GM23248 (cell line): ENCODE data around the gene IFI27. TPM values are rescaled to one million over a fixed set of nuclear protein-coding genes. Genes with fewer than 3 reads are reported as not detected.
"Not testable (repeated sequence)": the region's sequence is repeated elsewhere in the genome, so short reads cannot be mapped to it uniquely, and the experiment has no call there.

ENCODE experiments used
- DNase-seq: peaks from one replicate; pipeline ENCODE4 v3.0.0-alpha.2; 2015
- H2AFZ ChIP-seq: fragments of 200-600 bp; sonication (generic); 2 replicates; pipeline ENCODE4 v1.6.1; 2016; ENCODE audit warnings: antibody characterized with exemption
- H3F3A ChIP-seq: fragments of 200-600 bp; sonication (generic); 2 replicates; pipeline ENCODE4 v1.6.1; 2016; ENCODE audit warnings: mild to moderate bottlenecking, antibody characterized with exemption, mixed run types; ENCODE audit not compliant: insufficient read depth
- H3K27ac ChIP-seq: fragments of 200-600 bp; sonication (generic); 2 replicates; pipeline ENCODE4 v1.5.1; 2016; ENCODE audit warnings: mild to moderate bottlenecking
- H3K27me3 ChIP-seq: fragments of 200-600 bp; sonication (generic); replicated peaks from 2 replicates; pipeline ENCODE4 v1.6.1; 2016; ENCODE audit warnings: mild to moderate bottlenecking; ENCODE audit not compliant: insufficient read depth
- H3K36me3 ChIP-seq: fragments of 200-600 bp; sonication (generic); 2 replicates; pipeline ENCODE4 v1.6.1; 2016; ENCODE audit warnings: low read depth, mild to moderate bottlenecking
- H3K4me1 ChIP-seq: fragments of 200-600 bp; sonication (generic); 2 replicates; pipeline ENCODE4 v1.6.1; 2016; ENCODE audit warnings: mild to moderate bottlenecking; ENCODE audit not compliant: insufficient read depth
- H3K4me2 ChIP-seq: fragments of 200-600 bp; sonication (generic); one replicate; pipeline ENCODE4 v1.6.1; 2016; ENCODE audit warnings: mild to moderate bottlenecking; ENCODE audit not compliant: unreplicated experiment
- H3K4me3 ChIP-seq: fragments of 200-600 bp; sonication (generic); 2 replicates; pipeline ENCODE4 v1.5.1; 2016; ENCODE audit warnings: mild to moderate bottlenecking
- H3K79me2 ChIP-seq: fragments of 200-600 bp; sonication (generic); 2 replicates; pipeline ENCODE4 v1.6.1; 2016; ENCODE audit warnings: mild to moderate bottlenecking; ENCODE audit not compliant: insufficient read depth
- H3K9ac ChIP-seq: fragments of 200-600 bp; sonication (generic); 2 replicates; pipeline ENCODE4 v1.6.1; 2016; ENCODE audit warnings: mild to moderate bottlenecking
- H3K9me2 ChIP-seq: fragments of 200-600 bp; sonication (generic); 2 replicates; pipeline ENCODE4 v1.6.1; 2016; ENCODE audit warnings: mixed run types, mild to moderate bottlenecking, moderate library complexity; ENCODE audit not compliant: insufficient read depth
- H3K9me3 ChIP-seq: fragments of 200-600 bp; sonication (generic); one replicate; pipeline ENCODE4 v1.6.1; 2017; ENCODE audit warnings: low read depth
- H4K20me1 ChIP-seq: fragments of 200-600 bp; sonication (generic); 2 replicates; pipeline ENCODE4 v1.6.0; 2016; ENCODE audit not compliant: insufficient read depth
- EZH2 ChIP-seq: fragments of 200-600 bp; sonication (generic); IDR thresholded peaks from 2 replicates; pipeline ENCODE4 v1.6.1; 2018; ENCODE audit warnings: antibody characterized with exemption, mild to moderate bottlenecking; ENCODE audit not compliant: insufficient read depth, poor library complexity, severe bottlenecking
- EZH2phosphoT487 ChIP-seq: fragments of 200-600 bp; sonication (generic); IDR thresholded peaks from 2 replicates; pipeline ENCODE4 v1.6.1; 2018; ENCODE audit warnings: antibody characterized with exemption, moderate library complexity, mild to moderate bottlenecking, low read depth; ENCODE audit not compliant: insufficient read depth
- WGBS, 2 experiments: methylation state at CpG; one replicate each; pipeline ENCODE4 v1.1.6; 2015 to 2017; ENCODE audit warnings: low lambda C conversion rate in 2 of 2, low coverage in 1 of 2; ENCODE audit errors: missing lambda C conversion rate in 2 of 2; 5-methylcytosine and 5-hydroxymethylcytosine counted together
- in situ Hi-C: fragments of 300-500 bp; cut with MboI; formaldehyde crosslinking; loops from 2 replicates; pipeline ENCODE4 v1.15.0; 2020
- polyA plus RNA-seq: library from polyadenylated mRNA; unstranded; fragments of >200 nt; fragmentation: Nextera tagmentation; extraction: Ambion mirVana; gene quantifications from 2 replicates; pipeline ENCODE4 v1.2.1, GENCODE V29; 2016
- total RNA-seq: library from RNA; depleted of rRNA; stranded (reverse); fragments of >200 nt; shearing (Covaris generic); gene quantifications from 2 replicates; pipeline ENCODE4 v1.2.3, GENCODE V29; 2014

IFI27 gene
- total and polyA plus RNA-seq, 2 experiments from 2014 or later = not detected

DNA sequence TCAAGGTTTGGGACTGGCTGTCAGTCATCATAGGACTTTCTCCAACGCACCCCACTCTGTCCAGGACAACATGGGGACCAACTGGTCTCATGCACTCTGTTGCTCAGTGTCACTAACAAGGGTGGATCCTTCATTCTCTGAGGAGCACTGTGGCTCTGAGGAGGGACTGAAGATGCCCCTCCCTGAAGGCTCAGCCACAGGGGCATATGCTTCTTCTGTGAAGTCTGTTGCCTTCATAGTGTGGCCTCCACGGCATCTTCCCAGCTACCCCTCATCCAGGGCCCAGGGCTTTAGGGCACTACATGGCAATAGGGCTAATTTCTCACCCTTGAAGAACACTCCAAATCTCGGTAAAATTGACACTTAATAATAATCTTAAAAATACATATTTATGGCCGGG is 33.2 kb downstream of the IFI27 start:
- Histone ChIP-seq H3K9ac (no peak overlapping the region), H3K27me3 (no peaks in the 10 kb centered on the region), H3K36me3 (no peaks in the 10 kb centered on the region), H3F3A (no peaks in the 10 kb centered on the region), H3K4me2 (no peak overlapping the region), H3K4me3 (no peak overlapping the region), H3K9me2 (no peaks in the 10 kb centered on the region), H3K27ac (no peak overlapping the region), H3K9me3 (no peaks in the 10 kb centered on the region), H3K79me2 (no peaks in the 10 kb centered on the region), H3K4me1 (no peaks in the 10 kb centered on the region), H2AFZ (no peak overlapping the region), H4K20me1 (no peaks in the 10 kb centered on the region)
- no peak for DNase-seq
- in situ Hi-C loops = loop anchor here (25.0 kb wide), 1 partner anchor 481 kb away; no protein-coding TSS in a partner anchor
- no peak for TF ChIP-seq EZH2phosphoT487
- no peak for TF ChIP-seq EZH2
- 49 to 58% methylated on average over 4 of the region's 4 CpGs for WGBS, 2 experiments

DNA sequence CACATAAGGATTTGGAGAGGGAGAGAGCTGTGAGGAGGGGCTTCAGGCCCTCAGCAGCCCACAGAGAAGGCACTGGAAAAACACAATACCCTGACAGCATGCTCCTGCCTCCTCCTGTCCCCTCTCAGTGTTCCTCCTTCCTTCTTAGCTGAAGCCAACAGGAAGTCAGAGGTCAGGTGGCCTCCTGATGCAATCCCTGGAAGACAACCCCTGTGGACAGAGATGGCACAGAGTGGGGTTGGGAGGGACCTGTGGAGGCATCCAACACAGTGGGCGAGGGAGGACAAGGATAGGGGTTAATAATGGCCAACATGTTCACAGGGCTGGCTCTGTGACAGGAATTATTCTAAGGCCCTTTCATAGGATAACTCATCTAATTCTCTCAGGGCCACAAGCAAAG is 34.2 kb downstream of the IFI27 start:
- Histone ChIP-seq H3K4me1 (no peaks in the 10 kb centered on the region), H4K20me1 (no peaks in the 10 kb centered on the region), H3K9me3 (no peaks in the 10 kb centered on the region), H2AFZ (no peak overlapping the region), H3K79me2 (no peaks in the 10 kb centered on the region), H3K4me3 (no peak overlapping the region), H3K27me3 (peaks cover 1% of the 10 kb centered on the region; the same call in 1 of the 2 replicates), H3K27ac (no peak overlapping the region), H3K36me3 (no peaks in the 10 kb centered on the region), H3K4me2 (no peak overlapping the region), H3K9ac (no peak overlapping the region), H3F3A (no peaks in the 10 kb centered on the region), H3K9me2 (no peaks in the 10 kb centered on the region)
- TF ChIP-seq EZH2 = no peak
- TF ChIP-seq EZH2phosphoT487 = no peak
- in situ Hi-C loops = loop anchor here (25.0 kb wide), 1 partner anchor 482 kb away; no protein-coding TSS in a partner anchor
- no peak for DNase-seq
- 24 to 30% methylated on average over 1 of the region's 1 CpG for WGBS, 2 experiments

DNA sequence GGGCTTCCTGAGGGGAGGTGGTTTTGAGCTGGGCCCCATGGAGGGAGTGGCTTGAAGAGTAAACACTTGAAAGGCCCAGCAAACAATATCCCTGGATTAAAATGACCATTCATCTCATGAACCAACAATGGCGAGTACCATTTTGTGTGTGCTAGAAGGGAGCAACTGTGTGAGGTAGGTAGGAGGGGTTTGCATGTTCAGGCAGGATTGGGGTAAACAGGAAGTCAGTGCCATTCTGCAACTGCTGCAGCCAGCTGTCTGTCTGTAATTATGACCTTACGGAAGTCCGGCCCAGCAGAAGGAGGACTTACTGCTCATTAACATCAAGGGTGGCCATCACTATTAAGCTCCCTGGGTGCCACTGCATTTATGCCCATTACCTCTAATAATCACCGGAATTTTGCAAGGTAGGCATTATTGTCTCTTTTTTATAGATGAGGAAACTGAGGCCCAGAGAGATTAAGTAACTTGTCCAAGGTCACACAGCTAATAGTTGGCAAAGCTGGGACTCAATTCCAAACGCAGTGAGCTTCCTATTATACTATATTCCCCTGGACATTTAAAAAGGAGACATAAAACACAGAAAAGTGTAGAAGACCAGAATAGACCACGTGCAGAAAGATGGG is 35.5 kb downstream of the IFI27 start:
- Histone ChIP-seq H3K36me3 (no peaks in the 10 kb centered on the region), H3K4me2 (no peak overlapping the region), H3K79me2 (no peaks in the 10 kb centered on the region), H2AFZ (no peak overlapping the region), H3K4me1 (no peaks in the 10 kb centered on the region), H3K27me3 (peaks cover 14% of the 10 kb centered on the region), H3K9me2 (no peaks in the 10 kb centered on the region), H3K9ac (no peak overlapping the region), H3K4me3 (no peak overlapping the region), H3K27ac (no peak overlapping the region), H4K20me1 (no peaks in the 10 kb centered on the region), H3F3A (no peaks in the 10 kb centered on the region), H3K9me3 (no peaks in the 10 kb centered on the region)
- TF ChIP-seq EZH2phosphoT487 (no peak), EZH2 (no peak)
- WGBS, 2 experiments = 73 to 76% methylated on average over 6 of the region's 6 CpGs
- DNase-seq = no peak
- in situ Hi-C loops = loop anchor here (25.0 kb wide), 1 partner anchor 484 kb away; no protein-coding TSS in a partner anchor

DNA sequence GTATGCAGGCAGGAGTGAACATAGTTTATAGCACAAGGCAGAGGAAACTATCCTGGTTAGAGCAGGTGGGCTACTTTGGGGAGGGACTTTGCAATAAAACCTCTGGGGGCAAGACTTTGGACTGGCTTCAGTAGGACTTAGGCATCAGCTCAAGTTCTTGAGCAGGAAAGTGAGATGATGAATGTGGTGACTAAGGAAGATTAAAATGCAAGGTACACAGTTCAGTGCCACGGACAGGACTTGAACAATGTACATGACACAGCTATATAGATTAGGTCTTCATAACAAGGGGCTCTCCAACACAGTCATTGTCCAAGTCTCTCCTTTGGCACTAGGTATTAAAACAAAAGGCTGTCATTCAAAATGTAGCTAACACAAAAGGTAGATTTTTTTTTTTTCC is 42.1 kb downstream of the IFI27 start:
- H3K9me2 ChIP-seq = no peaks in the 10 kb centered on the region
- peaks cover 45% of the 10 kb centered on the region for H3K27me3 ChIP-seq
- in situ Hi-C loops = no loop called here
- H3K27ac ChIP-seq = no peak overlapping the region
- no peak overlapping the region for H3K9ac ChIP-seq
- H3K36me3 ChIP-seq = no peaks in the 10 kb centered on the region
- no peak overlapping the region for H2AFZ ChIP-seq
- no peaks in the 10 kb centered on the region for H3K9me3 ChIP-seq
- H3F3A ChIP-seq = no peaks in the 10 kb centered on the region
- H3K79me2 ChIP-seq = no peaks in the 10 kb centered on the region
- H3K4me2 ChIP-seq = no peak overlapping the region
- TF ChIP-seq EZH2 = no peak
- no peak for TF ChIP-seq EZH2phosphoT487
- H4K20me1 ChIP-seq = no peaks in the 10 kb centered on the region
- H3K4me3 ChIP-seq = no peak overlapping the region
- H3K4me1 ChIP-seq = no peaks in the 10 kb centered on the region
- WGBS, 2 experiments = 32 to 43% methylated on average over 1 of the region's 1 CpG
- no peak for DNase-seq

DNA sequence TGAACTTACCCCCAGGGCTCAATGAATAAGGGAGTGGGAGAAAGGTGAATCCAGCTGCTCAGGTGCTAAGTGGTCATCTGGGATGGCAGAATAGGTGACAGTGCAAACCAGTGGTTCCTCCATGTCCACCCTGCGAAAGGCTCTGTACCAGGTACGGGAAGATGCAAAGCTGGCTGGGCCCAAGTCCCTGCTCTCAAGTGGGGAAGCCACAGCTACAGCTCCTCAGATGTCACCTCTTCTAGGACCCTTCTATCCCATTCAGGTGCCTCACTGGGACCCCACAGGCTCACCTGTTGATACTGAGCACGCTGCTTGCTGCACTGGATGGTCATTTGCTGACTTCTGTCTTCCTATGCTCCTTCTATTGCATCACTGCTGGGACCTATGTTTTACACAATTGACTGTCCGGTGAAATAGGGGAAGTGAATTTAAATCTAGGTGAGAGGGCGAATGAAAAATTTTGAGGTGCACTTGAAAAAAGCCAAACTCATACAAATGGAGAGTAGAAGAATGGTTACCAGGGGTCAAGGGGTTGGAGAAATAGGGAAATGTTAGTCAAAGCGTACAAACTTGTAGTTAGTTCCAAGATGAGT is 43.3 kb downstream of the IFI27 start:
- no peaks in the 10 kb centered on the region for H3K9me3 ChIP-seq
- H3K27ac ChIP-seq = no peak overlapping the region
- 60 to 65% methylated on average over 6 of the region's 6 CpGs for WGBS, 2 experiments
- H3K4me1 ChIP-seq = no peaks in the 10 kb centered on the region
- TF ChIP-seq EZH2phosphoT487 (no peak), EZH2 (no peak)
- H3K9ac ChIP-seq = no peak overlapping the region
- peaks cover 45% of the 10 kb centered on the region for H3K27me3 ChIP-seq
- H3K79me2 ChIP-seq = no peaks in the 10 kb centered on the region
- no peak for DNase-seq
- H3K9me2 ChIP-seq = no peaks in the 10 kb centered on the region
- H4K20me1 ChIP-seq = no peaks in the 10 kb centered on the region
- H3K4me3 ChIP-seq = no peak overlapping the region
- no peaks in the 10 kb centered on the region for H3F3A ChIP-seq
- H3K4me2 ChIP-seq = no peak overlapping the region
- H2AFZ ChIP-seq = no peak overlapping the region
- no peaks in the 10 kb centered on the region for H3K36me3 ChIP-seq
- in situ Hi-C loops = no loop called here

DNA sequence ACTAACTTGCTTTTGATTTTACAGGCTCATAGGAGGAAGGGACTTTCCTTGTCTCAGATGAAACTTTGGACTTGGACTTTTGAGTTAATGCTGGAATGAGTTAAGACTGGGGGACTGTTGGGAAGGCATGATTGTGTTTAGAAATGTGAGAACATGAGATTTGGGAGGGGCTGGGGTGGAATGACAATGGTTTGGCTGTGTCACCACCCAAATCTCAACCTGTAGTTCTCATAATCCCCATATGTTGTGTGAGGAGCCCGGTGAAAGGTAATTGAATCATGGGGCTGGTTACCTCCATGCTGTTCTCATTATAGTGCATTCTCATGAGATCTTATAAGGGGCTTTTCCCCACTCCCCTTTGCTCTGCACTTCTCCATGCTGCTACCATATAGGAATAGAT is 45.6 kb downstream of the IFI27 start:
- H3K27ac ChIP-seq, in situ Hi-C loops, H3F3A ChIP-seq, H3K79me2 ChIP-seq, DNase-seq, H3K9me2 ChIP-seq, H3K4me1 ChIP-seq, H4K20me1 ChIP-seq, H3K36me3 ChIP-seq, H2AFZ ChIP-seq, H3K4me2 ChIP-seq, H3K4me3 ChIP-seq, H3K9ac ChIP-seq, H3K9me3 ChIP-seq: not testable (repeated sequence)
- peaks cover 30% of the 10 kb centered on the region for H3K27me3 ChIP-seq
- 82 to 84% methylated on average over 1 of the region's 1 CpG for WGBS, 2 experiments
